HL-60 (cell line): Measurements from ENCODE around the gene CEP164.

Experiments
- DNase-seq, 2 experiments: peaks; one replicate each; pipeline ENCODE4 v3.0.0-alpha.2; 2010 to 2020; ENCODE audit warnings: low read depth in 1 of 2, low spot score in 1 of 2
- H3K27ac ChIP-seq: fragments of 250-450 bp; sonication (Bioruptor Pico); replicated peaks from 2 replicates; pipeline ENCODE4 v1.5.1; 2020; ENCODE audit warnings: mild to moderate bottlenecking, moderate library complexity
- H3K27me3 ChIP-seq: fragments of 250-450 bp; sonication (Bioruptor Pico); 2 replicates; pipeline ENCODE4 v1.5.1; 2021; ENCODE audit warnings: mild to moderate bottlenecking, moderate library complexity; ENCODE audit not compliant: insufficient read depth, poor library complexity, severe bottlenecking
- H3K4me3 ChIP-seq: replicated peaks from 2 replicates; pipeline ENCODE4 v1.5.1; 2011; ENCODE audit warnings: mild to moderate bottlenecking, control low read depth, low read length; ENCODE audit not compliant: insufficient read depth
- CTCF ChIP-seq: IDR thresholded peaks from one replicate; pipeline ENCODE4 v1.5.1; 2011; ENCODE audit warnings: low read length, control low read depth, inconsistent platforms; ENCODE audit not compliant: insufficient read depth
- GABPA ChIP-seq: IDR thresholded peaks from 2 replicates; pipeline ENCODE4 v1.6.1; 2012; ENCODE audit warnings: low read depth
- POLR2AphosphoS5 ChIP-seq: IDR thresholded peaks from 2 replicates; pipeline ENCODE4 v1.6.1; 2012; ENCODE audit warnings: low read depth
- REST ChIP-seq: IDR thresholded peaks from 2 replicates; pipeline ENCODE4 v1.6.1; 2012; ENCODE audit warnings: low read depth; ENCODE audit not compliant: insufficient replicate concordance
- SPI1 ChIP-seq: IDR thresholded peaks from 2 replicates; pipeline ENCODE4 v1.6.1; 2012; ENCODE audit warnings: low read depth, mild to moderate bottlenecking, borderline replicate concordance

The CEP164 gene

GRCh38 chr11:117407016-117407415 lies 79.4 kb downstream of the CEP164 start:
- DNase-seq = no peak
- TF ChIP-seq REST = no peak
- no peak for TF ChIP-seq SPI1
- Histone ChIP-seq H3K27me3 (no peaks in the 10 kb centered on the region), H3K4me3 (no peak overlapping the region), H3K27ac (no peak overlapping the region)

GRCh38 chr11:117408356-117408755 lies 80.7 kb downstream of the CEP164 start:
- no peak overlapping the region for H3K27ac ChIP-seq
- no peak overlapping the region for H3K4me3 ChIP-seq
- H3K27me3 ChIP-seq = no peaks in the 10 kb centered on the region
- no peak for TF ChIP-seq CTCF
- DNase-seq = no peak

GRCh38 chr11:117409511-117409910 lies 81.9 kb downstream of the CEP164 start:
- H3K27ac ChIP-seq = no peak overlapping the region; the same call in 1 of the 2 replicates
- H3K27me3 ChIP-seq = no peaks in the 10 kb centered on the region
- H3K4me3 ChIP-seq = no peak overlapping the region
- TF ChIP-seq POLR2AphosphoS5 = no peak
- no peak for TF ChIP-seq GABPA
- no peak for TF ChIP-seq REST
- no peak for TF ChIP-seq SPI1
- TF ChIP-seq CTCF = no peak
- no peak for DNase-seq

GRCh38 chr11:117410238-117410637 lies 82.6 kb downstream of the CEP164 start:
- DNase-seq = no peak
- Histone ChIP-seq H3K4me3 (no peak overlapping the region), H3K27me3 (no peaks in the 10 kb centered on the region), H3K27ac (no peak overlapping the region)
- TF ChIP-seq GABPA = no peak
- no peak for TF ChIP-seq SPI1

GRCh38 chr11:117410861-117411710 lies 83.4 kb downstream of the CEP164 start:
- Histone ChIP-seq H3K27ac (no peak overlapping the region), H3K4me3 (no peak overlapping the region), H3K27me3 (no peaks in the 10 kb centered on the region)
- DNase-seq = no peak
- TF ChIP-seq REST (no peak), CTCF (no peak), POLR2AphosphoS5 (no peak), SPI1 (no peak), GABPA (no peak)
